ENCODE measurements around the gene ACTN1. TPM values are rescaled to one million over a fixed set of nuclear protein-coding genes. Genes with fewer than 3 reads are reported as not detected.
"Not testable (repeated sequence)": the region's sequence is repeated elsewhere in the genome, so short reads cannot be mapped to it uniquely, and the experiment has no call there.

The ACTN1 gene
- total RNA-seq, 1 donor from 2014 or later, result 286 TPM

DNA sequence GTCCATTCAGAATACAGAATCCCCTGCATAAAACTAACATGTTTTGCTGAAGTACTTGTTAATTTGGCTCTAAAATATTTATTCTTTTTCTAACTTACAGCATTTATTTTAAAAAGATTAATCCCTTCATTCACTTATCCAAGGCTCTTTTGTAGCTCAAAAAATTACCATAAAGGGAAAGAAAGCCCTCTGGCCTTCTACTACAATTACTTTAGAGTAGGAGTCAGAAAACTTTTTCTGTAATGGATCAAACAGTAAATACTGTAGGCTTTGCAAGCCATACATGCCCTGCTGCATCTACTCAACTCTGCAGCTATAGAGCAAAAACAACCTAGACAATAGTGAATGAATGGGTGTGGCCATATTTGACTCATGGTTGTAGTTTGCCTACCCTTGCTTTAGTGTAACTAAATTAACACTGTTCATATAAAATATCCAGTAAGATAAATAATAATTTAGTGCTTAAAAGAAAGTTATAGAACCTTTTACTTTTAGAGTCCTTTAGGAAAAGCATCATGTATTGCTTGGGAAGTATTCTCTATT is 112.0 kb downstream of the ACTN1 start:
- DNase-seq (ENCODE audit: low spot score), result no peak

DNA sequence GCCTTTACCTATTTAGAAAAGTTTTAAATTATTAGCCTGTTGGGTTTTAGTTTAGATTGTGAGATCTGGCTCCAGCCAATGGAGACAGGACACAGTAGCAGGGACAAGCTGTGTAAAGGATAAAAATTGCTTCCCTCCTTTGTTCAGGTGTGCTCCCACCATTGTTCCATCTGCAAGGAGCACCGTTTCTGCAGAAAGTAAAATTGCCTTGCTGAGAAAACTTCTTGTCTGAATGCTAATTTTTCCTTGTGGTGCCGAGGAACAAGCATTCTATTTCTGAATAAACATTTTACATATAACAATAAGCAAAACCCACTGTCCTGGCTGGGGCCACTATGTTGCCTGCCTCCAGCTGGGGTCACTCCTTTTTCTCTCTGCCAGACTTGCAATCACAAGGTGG is 113.6 kb downstream of the ACTN1 start:
- DNase-seq (ENCODE audit: low spot score), result no peak

DNA sequence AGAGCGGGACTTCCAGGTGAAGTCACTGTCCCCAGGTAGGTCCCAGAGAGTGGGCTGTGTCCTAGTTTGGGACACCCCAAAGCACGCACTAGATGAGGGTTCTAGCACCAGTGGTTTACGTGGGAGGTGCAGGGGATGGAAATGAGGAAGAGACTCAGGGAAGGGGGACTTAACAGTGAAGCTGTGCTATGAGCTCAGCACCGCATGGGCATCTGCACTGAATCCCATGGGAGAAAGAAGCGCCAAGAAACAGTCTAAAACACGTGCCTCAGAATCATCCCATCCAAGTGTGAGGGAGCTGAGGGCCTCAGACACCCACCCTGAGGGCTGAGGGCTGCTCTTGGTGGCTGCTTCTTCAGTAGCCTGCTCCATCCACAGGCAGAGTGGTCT is 114.7 kb downstream of the ACTN1 start:
- no peak for DNase-seq (ENCODE audit: low spot score)

DNA sequence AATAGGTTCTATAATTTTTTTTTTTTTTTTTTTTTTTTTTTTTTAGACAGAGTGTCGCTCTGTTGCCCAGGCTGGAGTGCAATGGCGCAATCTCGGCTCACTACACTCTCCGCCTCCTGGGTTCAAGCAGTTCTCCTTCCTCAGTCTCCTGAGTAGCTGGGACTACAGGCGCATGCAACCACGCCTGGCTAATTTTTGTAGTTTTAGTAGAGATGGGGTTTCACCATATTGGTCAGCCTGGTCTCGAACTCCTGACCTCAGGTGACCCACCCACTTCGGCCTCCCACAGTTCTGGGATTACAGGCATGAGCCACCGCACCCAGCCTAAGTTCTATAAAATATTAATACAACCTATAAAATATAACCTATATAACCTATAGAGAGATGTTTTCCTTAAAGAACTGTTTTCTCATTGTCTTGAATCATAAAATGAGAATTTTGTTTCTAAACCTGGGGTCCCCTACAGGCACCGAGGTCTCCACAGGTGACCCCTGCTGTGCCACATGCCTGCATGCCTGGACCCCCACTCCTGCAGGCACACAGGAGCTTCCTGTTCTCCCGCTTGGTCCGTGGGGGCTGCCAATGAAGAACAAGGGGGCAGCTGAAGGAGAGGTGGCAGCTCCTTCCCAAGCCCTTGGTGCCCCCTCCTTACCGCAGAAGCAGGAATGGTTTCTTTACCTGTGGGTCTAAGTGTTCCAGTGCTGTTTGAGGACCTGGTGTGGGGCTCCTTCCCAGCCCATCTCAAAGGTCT is 115.3 kb downstream of the ACTN1 start:
- no peak for DNase-seq (ENCODE audit: low spot score)

DNA sequence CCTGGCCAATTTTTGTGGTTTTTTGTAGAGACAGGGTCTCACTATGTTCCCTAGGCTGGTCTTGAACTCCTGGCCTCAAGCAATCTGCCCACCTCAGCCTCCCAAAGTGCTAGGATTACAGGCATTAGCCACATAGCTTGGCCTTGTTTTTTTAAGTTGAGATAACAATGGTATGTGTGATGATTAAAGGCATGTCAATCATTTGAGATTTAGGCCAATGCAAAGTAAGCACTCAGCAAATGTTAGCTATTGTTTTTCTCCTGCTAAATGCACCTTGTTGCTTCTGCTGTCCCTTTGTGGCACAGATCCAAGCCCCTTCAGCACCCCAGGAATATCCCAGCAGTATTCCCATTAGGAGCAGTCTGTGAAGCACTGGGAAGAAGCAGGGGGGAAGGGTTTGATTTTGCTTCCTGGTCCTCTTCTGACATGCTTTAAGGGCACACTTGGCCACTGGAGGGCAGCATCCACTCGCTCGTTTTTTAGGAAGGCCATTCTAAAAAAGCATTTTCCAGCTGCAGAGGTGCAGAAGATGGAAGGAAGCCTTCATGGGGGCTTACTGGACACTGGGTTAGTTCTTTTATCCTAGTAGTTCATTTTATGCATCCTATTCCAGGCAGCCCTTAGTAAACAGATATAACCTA is 116.0 kb downstream of the ACTN1 start:
- DNase-seq (ENCODE audit: low spot score), result peak; percentile 81

DNA sequence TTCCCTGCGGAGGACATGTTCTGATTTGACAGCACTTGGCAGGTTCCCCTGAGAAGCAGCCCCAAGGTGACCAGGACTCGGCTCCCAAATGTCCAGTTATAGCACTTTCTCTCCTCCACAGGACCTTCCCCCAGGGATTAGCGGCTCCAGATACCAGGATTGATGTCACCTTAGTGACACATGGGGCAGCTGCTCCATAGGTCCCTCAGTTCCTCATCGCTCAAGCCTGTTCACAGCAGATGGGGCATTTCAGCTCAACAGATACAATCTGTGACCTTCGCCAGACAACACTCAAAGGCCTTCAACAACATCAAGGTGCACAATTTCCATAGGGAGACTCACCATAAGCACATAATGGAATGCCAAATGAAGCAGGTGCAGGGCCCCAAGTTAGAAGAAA is 118.3 kb downstream of the ACTN1 start:
- DNase-seq (ENCODE audit: low spot score), result no peak

DNA sequence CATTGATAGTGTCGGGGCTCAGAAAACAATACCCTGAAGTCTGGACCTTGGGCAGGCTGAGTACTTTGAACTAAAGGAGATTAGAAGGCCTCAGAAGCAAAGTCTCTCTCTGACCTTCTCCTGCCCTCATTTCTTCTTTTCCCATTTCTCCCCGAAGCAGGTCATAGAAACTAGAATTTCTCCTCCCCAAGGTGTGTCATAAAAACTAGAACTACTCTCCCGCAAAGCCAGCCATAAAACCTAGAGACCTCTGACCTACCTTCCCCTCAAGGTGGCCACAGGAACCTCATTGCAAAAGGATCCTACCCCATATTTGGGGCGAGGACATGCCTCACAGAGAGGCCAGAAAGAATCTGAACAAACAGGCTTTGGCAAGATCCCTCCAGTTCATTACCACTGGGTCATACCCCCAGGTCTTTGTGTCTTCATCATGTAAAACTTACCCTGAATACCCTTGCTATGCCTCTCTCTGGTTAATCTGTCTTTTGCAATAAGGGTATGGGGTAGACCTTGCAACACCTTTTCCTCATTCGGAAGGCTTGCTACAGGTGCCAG is 121.5 kb downstream of the ACTN1 start:
- no peak for DNase-seq (ENCODE audit: low spot score)

DNA sequence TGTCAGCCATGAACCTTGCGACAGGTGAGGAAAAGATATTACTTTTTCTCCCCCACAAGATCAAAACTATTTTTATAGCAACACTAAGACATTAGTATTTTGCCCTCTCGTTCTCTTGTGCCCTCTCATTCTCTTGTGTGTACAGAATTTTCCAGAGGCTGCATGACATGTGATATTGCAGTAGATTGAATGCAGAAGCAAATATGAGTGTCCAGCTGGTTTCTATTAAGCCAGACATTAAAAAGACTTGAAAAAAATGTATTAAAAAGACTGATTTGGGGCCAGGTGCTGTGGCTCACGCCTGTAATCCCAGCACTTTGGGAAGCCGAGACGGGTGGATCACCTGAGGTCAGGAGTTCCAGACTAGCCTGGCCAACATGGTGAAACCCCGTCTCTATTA is 122.5 kb downstream of the ACTN1 start:
- no peak for DNase-seq (ENCODE audit: low spot score)

DNA sequence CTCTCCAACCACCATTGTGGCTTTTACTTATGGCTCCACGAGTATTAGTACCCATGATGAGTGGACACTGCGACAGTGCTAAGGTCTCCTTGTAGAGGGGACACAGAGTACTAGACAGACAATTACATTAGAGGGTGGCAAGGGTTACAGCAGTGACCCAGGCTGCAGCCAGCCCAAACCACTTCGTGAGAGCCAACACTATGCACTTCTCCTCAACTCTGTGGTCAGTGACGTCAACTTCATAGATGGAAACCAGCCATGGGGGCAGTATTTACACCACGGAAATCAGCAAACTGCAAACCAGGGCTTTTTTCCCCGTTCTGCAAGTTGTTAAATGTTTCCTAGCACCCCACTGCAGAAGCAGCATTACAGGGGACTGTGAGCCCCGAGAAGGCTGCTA is 124.7 kb downstream of the ACTN1 start:
- DNase-seq (ENCODE audit: low spot score), result no peak

DNA sequence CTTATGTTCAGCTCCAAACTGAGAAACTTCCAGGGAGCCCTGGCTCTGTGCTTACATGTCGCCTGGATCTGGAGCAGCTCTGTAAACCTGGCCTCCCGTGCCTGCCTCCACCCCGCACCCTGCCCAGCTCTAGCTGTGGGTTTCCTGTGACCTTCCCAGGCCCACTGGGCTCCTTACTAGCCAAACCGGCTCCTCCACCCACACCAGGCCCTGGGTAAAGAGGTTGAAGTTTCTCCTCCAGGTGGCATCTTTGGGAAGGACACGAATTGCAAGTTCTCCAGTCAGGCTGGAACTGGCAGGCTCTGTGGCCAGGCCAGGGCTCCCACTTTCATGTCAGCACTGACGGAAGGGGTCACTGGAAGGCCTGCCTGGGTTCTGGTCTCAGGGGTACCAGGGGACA is 125.4 kb downstream of the ACTN1 start:
- peak; percentile 63 for DNase-seq (ENCODE audit: low spot score)

DNA sequence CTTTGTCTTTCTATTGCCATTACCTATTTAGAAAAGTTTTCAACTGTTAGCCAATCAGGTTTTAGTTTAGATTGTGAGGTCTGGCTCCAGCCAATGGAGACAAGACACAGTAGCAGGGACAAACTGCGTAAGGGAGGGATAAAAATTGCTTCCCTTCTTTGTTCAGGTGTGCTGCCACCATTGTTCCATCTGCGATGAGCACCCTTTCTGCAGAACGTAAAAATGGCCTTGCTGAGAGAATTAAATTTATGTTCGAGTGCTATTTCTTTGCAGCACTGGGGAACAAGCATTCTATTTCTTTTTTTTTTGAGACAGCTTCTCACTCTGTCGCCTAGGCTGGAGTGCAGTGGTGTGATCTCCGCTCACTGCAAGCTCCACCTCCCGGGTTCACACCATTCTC is 126.6 kb downstream of the ACTN1 start:
- DNase-seq (ENCODE audit: low spot score), result not testable (repeated sequence)

DNA sequence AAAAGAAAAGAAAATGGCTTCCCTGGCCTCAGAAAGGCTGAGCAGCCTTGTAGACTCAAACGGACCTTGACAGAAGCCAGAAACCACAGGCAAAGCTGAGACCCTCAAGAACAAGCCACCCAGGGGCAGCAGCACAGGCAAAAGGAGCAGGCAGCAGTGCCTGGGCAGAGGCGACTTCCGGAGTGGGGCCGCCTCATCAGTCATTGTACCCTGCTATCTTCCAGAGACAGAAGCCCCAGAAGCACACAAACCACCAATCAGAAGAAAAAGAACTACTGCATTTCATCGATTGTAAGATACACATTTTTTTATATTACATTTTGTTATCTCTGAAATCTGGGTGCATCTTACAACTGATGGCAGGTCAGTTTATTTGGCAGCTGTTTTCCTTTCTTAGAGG is 128.0 kb downstream of the ACTN1 start:
- no peak for DNase-seq (ENCODE audit: low spot score)

DNA sequence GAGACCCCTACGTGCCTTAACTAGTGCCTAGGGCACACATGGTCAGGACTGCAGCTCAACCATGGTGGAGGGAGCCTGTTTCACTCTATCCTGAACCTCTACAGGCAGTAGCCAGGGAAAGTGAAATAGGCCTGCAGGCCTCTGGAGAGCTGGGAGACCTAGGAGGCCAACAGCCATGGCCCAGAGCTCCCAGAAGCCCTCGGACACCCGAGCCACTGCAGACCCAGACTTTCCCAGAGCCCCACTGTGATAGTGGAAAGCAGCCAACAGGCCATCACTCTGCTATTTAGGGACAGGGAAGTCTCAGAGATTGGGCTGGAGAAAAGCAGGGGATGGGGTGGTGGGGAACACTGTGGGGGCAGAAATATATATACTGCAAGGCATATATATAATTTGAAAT is 129.7 kb downstream of the ACTN1 start:
- DNase-seq (ENCODE audit: low spot score), result no peak

DNA sequence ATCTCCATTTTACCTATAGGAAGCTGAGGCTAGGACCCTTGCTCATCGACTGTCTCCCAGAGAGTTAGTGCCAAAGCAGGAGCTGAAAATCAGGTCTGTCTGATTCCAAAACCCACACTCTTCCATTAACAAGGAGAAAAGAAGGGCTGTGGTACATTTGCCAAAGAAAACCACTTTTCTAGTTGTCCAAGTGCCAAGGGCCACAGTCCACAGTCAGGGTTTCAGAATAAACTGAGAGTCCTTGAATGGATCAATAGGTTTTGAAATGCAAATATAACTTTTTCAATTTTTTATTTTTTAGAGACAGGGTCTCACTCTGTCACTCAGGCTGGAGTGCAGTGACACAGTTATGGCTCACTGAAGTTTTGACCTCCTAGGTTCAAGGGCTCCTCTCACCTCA is 130.8 kb downstream of the ACTN1 start:
- DNase-seq (ENCODE audit: low spot score), result no peak

DNA sequence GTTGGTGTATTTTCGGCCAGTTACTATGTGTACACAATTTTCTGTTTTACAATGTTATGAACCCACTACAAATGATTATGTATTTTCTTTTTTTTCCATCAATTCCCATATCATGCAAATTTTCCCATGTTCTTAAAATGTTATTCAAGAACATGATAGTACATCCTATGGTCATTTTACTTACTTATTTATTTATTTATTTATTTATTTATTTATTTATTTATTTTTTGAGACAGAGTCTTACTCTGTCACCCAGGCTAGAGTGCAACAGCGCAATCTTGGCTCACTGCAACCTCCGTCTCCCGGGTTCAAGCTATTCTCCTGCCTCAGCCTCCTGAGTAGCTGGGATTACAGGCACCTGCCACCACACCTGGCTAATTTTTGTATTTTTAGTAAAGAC is 131.5 kb downstream of the ACTN1 start:
- not testable (repeated sequence) for DNase-seq (ENCODE audit: low spot score)

DNA sequence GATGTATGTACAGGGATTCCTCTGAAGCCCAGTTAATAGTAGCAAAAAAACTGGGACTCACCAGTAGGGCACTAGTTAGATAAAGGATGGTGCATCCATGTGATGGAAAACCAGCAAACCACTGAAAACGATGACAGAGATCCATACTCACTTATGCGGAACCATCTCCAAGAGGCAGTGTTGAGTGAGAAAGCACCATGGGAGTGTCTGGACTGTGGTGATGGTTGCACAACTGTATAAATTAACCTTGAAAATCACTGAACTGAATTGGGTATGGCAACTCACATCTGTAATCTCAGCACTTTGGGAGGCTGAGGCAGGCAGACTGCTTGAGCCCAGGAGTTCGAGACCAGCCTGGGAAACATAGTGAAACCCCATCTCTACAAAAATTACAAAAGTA is 132.6 kb downstream of the ACTN1 start:
- no peak for DNase-seq (ENCODE audit: low spot score)

DNA sequence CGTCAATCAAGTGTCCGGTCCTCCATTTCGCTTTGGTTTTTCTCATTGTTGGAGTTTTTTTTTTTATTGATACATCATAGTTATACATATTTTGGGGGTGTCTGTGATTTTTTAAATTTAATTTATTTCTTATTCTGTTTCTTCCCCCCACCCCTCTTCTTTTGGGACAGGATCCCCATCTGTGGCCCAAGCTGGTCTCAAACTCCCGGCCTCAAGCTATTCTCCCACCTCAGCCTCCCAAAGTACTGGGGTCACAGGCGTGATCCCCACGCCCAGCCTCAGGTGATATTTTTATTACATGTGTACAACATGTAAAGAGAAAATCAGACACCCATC is 134.9 kb downstream of the ACTN1 start:
- no peak for DNase-seq (ENCODE audit: low spot score)

DNA sequence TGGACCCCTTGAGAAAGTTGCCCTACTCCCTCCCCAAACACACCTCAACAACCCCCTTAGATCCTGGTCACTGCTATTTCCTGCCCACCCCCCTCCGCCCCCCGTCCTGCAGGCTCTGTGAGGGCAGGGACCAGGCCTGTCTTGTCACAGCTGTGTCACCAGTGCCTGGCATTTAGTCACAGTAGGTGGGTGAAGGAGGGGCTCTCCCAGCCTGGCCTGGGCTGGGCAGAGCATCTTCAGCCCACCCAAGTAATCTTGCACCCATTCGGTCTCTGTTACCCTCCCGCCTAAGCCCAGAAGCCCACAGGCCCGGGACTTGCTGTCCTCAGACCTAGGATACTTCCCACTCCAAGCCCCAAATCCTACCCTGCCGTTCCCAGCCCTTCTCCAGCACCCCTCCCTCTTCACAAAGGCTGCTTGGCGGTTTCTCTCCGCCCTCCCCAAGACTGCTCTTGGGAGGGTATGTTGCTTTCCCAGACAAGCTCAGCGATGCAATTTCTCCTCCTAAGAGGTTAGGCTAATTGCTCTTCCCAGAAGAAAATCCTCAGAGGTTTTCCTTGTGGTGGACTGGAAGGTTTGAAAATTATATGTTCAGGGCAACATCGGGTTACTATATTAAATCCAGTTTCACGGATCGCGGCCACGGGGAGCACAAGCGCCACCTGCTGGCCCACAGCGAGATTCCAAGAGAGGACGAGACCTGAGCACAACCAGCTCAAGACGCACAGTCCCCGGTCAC is 135.5 kb downstream of the ACTN1 start:
- DNase-seq (ENCODE audit: low spot score), result peak; percentile 83

DNA sequence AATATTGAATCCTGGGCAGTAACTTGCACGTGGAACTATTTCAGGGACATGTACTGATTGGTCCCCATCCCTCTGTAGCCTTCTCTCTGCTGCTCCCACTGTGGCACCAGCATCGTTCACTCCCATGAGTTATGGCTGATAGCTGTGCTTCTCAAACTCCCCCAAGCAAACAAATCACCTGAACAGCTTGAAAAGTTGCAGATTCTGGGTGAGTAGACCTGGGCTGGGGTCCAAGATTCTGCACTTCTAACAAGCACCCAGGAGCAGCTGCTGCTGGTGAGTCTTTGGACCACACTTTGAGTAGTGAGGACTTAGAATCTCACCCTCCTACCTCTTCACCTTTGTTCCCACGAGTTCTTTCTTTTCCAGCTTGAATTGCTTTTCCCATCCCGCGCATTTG is 136.8 kb downstream of the ACTN1 start:
- DNase-seq (ENCODE audit: low spot score), result no peak

DNA sequence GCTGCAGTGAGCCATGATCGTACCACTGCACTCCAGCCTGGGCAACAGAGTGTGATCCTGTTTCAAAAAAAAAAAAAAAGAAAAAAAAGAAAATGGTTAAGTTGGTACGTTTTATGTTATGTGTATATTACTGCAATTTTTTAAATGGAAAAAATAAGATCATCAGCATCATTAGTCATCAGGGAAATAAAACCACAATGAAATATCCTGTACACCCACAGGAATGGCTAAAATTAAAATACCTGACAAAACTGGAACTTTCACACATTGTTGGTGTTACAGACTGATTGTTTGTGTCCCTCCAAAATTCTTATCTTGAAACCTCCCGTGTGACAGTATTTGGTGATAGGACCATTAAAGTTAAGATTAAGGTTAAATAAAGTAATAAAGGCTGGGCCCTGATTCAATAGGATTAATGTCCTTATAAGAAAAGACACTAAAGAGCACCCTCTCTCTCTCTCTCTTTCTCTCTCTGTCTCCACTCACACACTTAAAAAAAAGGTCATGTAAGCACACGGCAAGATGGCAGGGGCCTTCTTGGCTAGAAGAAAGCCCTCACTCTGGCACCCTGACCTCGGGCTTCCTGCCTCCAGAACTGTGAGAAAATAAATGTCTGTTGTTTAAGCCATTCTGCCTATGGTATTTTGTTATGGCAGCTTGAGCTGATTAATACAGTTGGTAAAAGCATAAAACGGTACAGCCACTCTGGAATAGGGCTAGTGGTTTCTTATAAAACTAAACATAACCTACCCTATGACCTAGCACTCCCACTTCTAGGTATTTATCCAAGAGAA is 137.9 kb downstream of the ACTN1 start:
- DNase-seq (ENCODE audit: low spot score), result peak; percentile 9

DNA sequence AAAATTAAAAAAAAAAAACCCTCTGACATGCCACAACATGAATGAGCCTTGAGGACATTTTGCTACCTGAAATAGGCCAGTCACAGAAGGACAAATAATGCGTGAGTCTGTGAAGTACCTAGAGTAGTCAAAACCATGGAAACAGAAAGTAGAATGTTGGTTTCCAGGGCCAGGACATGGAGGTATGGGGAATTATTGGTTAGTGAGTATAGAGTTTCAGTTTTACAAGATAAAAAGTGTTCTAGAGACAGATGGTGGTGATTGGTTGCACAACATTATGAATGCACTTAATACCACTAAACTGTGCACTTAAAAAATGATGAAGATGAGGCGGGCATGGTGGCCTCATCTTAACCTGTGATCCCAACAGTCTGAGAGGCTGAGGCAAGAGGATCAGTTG is 138.6 kb downstream of the ACTN1 start:
- DNase-seq (ENCODE audit: low spot score), result no peak

DNA sequence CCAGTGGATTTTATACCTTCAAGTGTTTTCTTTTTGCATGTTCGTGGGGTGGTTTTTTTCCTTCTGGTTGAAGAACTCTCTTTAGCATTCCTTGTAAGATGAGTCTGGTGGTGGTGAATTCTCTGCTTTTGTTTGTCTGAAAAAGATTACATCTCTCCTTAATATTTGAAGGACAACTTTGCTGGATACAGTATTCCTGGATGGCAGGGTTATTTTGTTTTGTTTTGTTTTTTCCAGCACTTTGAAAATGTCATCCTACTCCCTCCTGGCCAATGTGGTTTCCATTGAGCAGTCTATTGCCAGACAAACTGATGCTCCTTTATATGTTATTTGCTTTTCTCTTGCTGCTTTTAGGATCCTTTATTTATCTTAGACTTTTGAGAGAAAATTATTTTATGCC is 143.0 kb downstream of the ACTN1 start:
- no peak for DNase-seq (ENCODE audit: low spot score)

Measured in ureter (tissue), 1 donor.